ENCODE data around the gene SH3TC1. TPM values are rescaled to one million over a fixed set of nuclear protein-coding genes. Genes with fewer than 3 reads are reported as not detected.
A peak's percentile ranks its signal among the peaks of the same experiment; 100 is the strongest.

SH3TC1 gene
- total RNA-seq, 2 experiments from 2014 or later = 16.2 to 17.5 TPM

DNA sequence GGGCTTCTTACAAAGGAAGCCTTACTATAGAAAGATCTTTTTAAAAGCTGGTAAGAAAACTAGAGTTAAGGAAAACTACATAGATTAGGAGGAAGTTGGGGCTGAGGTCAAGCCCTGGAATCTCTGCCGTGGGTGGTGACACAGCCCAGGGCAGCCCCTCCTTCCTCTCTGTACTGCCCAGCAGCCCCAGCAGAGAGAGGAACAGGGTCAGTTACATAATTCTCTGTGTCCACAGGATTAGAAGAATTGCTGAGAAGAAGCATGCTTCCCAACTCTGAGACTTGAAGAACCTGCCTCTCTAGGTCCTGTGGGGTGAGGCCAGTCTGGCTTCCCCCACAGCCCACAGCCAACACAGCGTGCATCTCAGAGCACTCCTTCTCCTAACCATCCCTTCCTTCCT, 31.3 kb upstream of the SH3TC1 start:
- intact Hi-C loops (cut with micrococcal nuclease) = no loop called here
- H3K27me3 Mint-ChIP-seq = peaks cover 6% of the 10 kb centered on the region
- H3K36me3 Mint-ChIP-seq (ENCODE audit: low read depth) = no peaks in the 10 kb centered on the region
- ChIA-PET POLR2A (interaction anchor here (0.5 to 0.6 kb wide), 2 partner anchors 14 to 74 kb away, joined by 3 read pairs; no protein-coding TSS in a partner anchor), CTCF (interaction anchor here (1.1 to 1.5 kb wide), 7 partner anchors 9 to 233 kb away, joined by 3 to 9 read pairs (median 3); partner anchors contain the start of genes ABLIM2 and SH3TC1)
- H3K4me3 Mint-ChIP-seq = no peak overlapping the region
- H3K27ac Mint-ChIP-seq = no peak overlapping the region
- H3K9me3 Mint-ChIP-seq = peaks cover 7% of the 10 kb centered on the region
- ATAC-seq (no peak), DNase-seq (no peak)
- TF ChIP-seq CTCF (IDR thresholded peaks at IDR 0.05) = no peak
- H3K4me1 Mint-ChIP-seq (ENCODE audit: low read depth) = peaks cover 5% of the 10 kb centered on the region

DNA sequence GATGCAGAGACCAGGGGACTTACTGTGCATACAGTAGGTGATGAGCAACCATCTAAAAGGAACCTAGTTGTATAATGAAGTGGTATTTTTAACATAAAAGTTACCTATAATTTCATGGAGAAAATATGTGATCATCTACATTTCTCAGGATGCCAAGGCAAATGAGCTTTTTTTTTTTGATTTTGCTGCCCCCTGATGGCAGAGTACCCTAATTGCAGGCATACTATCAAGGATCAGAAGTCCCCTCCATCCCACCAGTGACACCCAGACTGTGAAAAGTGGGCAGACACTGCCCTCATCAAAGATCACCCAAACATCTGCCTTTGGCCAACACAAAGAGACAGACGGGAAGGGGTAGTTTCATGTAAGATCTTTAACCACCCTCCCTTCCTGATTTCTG, 30.9 kb upstream of the SH3TC1 start:
- no peak overlapping the region for H3K4me3 Mint-ChIP-seq
- H3K9me3 Mint-ChIP-seq = peaks cover 7% of the 10 kb centered on the region
- DNase-seq = no peak
- H3K27me3 Mint-ChIP-seq = peaks cover 6% of the 10 kb centered on the region
- ChIA-PET CTCF (interaction anchor here (1.1 to 1.5 kb wide), 7 partner anchors 8 to 232 kb away, joined by 3 to 9 read pairs (median 3); partner anchors contain the start of genes ABLIM2 and SH3TC1), POLR2A (interaction anchor here (0.5 to 0.6 kb wide), 2 partner anchors 14 to 74 kb away, joined by 3 read pairs; no protein-coding TSS in a partner anchor)
- intact Hi-C loops (cut with micrococcal nuclease) = no loop called here
- peaks cover 5% of the 10 kb centered on the region for H3K4me1 Mint-ChIP-seq (ENCODE audit: low read depth)
- ATAC-seq = no peak
- peak; percentile 75 for TF ChIP-seq CTCF (IDR thresholded peaks at IDR 0.05)
- no peak overlapping the region for H3K27ac Mint-ChIP-seq
- no peaks in the 10 kb centered on the region for H3K36me3 Mint-ChIP-seq (ENCODE audit: low read depth)

DNA sequence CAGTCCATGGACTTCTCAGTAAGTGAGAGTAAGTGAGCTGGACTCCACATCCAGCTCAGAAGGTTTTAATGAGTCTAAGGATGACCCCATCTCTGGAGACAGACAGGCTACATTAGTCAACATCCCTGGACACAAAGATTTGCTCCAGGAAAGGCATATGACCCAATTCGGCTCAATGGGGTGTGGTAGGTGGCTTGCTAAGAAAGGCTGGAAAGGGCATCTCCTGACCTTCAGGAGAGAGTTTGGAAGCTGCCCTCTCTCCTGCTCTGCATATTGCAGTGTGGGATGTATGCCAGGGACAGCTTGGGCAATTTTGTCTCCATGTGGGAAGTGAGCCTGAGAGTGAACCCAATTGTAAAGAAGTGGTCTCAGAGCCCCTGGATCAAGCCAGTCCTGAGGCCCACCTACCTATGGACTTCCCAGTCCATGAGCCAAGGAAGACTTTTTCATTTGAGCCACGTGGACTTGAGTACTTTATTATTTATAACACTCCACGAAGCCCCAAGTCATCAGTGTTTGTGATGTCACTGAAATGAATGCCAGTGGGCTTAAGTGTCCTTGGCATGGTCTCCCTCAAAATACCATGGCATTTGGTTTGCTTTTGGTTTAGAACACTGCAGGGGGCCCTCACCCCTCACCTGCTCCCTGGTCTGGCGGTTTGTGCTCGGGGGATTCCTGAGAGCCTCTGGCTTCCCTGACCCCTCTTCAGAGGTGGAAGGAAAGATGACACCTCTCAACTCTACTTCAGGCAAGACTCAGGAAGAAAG, 30.1 kb upstream of the SH3TC1 start:
- H3K27me3 Mint-ChIP-seq = peaks cover 6% of the 10 kb centered on the region
- TF ChIP-seq CTCF (IDR thresholded peaks at IDR 0.05) = no peak
- H3K4me1 Mint-ChIP-seq (ENCODE audit: low read depth) = peaks cover 5% of the 10 kb centered on the region
- peaks cover 7% of the 10 kb centered on the region for H3K9me3 Mint-ChIP-seq
- CTCF ChIA-PET = interaction anchor here (1.4 to 1.5 kb wide), 3 partner anchors 10 to 30 kb away, joined by 3 to 4 read pairs (median 3); partner anchors contain the start of genes ABLIM2 and SH3TC1
- no peak overlapping the region for H3K4me3 Mint-ChIP-seq
- DNase-seq (no peak), ATAC-seq (no peak)
- intact Hi-C loops (cut with micrococcal nuclease) = no loop called here
- H3K36me3 Mint-ChIP-seq (ENCODE audit: low read depth) = no peaks in the 10 kb centered on the region
- no peak overlapping the region for H3K27ac Mint-ChIP-seq
- POLR2A ChIA-PET = no interaction called here

GRCh38 chr4:8169763-8170162, 29.3 kb upstream of the SH3TC1 start:
- CTCF ChIA-PET = no interaction called here

More at GRCh38 chr4:8169763-8170162, 29.3 kb upstream of the SH3TC1 start:
- POLR2A ChIA-PET = no interaction called here
- DNase-seq = no peak
- H3K4me3 Mint-ChIP-seq = no peak overlapping the region
- H3K9me3 Mint-ChIP-seq = peaks cover 7% of the 10 kb centered on the region
- intact Hi-C loops (cut with micrococcal nuclease) = loop anchor here (10.0 kb wide), 1 partner anchor 235 kb away; no protein-coding TSS in a partner anchor
- H3K27me3 Mint-ChIP-seq = peaks cover 6% of the 10 kb centered on the region
- no peak overlapping the region for H3K27ac Mint-ChIP-seq
- no peaks in the 10 kb centered on the region for H3K36me3 Mint-ChIP-seq (ENCODE audit: low read depth)
- TF ChIP-seq CTCF (IDR thresholded peaks at IDR 0.05) = no peak
- no peak for ATAC-seq
- H3K4me1 Mint-ChIP-seq (ENCODE audit: low read depth) = peaks cover 5% of the 10 kb centered on the region
